ENCODE data around the gene GALNTL6.

Gene GALNTL6

GRCh38 chr4:172578712-172579111 is 765.5 kb downstream of the GALNTL6 start:
- no peak overlapping the region for H3K4me2 ChIP-seq (ENCODE audit: low read length)
- H3K4me1 ChIP-seq (ENCODE audit: control insufficient read depth, insufficient read depth, low read length), result no peaks in the 10 kb centered on the region
- no peaks in the 10 kb centered on the region for H3K27me3 ChIP-seq (ENCODE audit: control insufficient read depth, insufficient read depth, low read length)
- H3K9ac ChIP-seq (ENCODE audit: low read depth, low read length), result no peak overlapping the region
- no peaks in the 10 kb centered on the region for H3K9me3 ChIP-seq (replicated peaks; ENCODE audit: low read length)
- no peak overlapping the region for H3K4me3 ChIP-seq (ENCODE audit: low read length)
- H3K36me3 ChIP-seq (ENCODE audit: insufficient read depth, low read length), result no peaks in the 10 kb centered on the region

DNA sequence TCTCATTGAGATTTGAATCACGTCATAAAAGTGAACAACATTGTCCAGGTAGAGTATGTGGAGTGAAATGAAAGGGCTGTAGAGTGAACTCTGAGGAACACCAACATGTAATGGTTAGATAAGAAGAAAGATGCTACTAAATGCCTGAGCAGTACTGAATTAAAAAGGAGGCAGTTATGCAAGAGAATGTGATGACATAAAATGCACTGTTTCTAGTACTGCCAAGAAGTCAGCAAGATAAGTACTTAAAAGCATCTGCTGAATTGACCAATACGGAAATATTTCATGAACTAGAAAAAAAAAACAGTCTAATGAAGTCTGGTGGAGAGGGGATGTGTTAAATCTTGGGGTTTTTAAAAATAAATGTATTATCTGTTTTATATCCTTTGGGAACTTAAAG is 771.6 kb downstream of the GALNTL6 start:
- H3K4me3 ChIP-seq (ENCODE audit: low read length), result no peak overlapping the region
- no peaks in the 10 kb centered on the region for H3K9me3 ChIP-seq (replicated peaks; ENCODE audit: low read length)
- no peaks in the 10 kb centered on the region for H3K4me1 ChIP-seq (ENCODE audit: control insufficient read depth, insufficient read depth, low read length)
- no peak overlapping the region for H3K9ac ChIP-seq (ENCODE audit: low read depth, low read length)
- no peak overlapping the region for H3K4me2 ChIP-seq (ENCODE audit: low read length)
- H3K36me3 ChIP-seq (ENCODE audit: insufficient read depth, low read length), result no peaks in the 10 kb centered on the region
- no peaks in the 10 kb centered on the region for H3K27me3 ChIP-seq (ENCODE audit: control insufficient read depth, insufficient read depth, low read length)

DNA sequence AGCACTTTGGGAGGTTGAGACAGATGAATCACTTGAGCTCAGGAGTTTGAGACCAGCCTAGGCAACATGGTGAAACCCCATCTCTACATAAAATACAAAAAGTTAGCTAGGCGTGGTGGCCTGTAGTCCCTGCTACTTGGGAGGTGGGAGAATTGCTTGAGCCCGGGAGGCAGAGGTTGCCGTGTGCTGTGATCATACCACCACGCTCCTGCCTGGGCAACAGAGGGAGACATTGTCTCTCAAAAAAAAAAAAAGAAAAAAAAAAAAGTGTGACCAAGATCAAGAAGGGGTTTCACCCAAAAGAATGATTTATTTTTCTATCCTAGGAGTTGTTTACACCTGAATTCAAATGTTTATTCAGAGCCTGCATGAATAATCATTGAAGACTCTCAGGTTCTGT is 783.0 kb downstream of the GALNTL6 start:
- no peak overlapping the region for H3K4me3 ChIP-seq (ENCODE audit: low read length)
- no peaks in the 10 kb centered on the region for H3K9me3 ChIP-seq (replicated peaks; ENCODE audit: low read length)
- H3K27me3 ChIP-seq (ENCODE audit: control insufficient read depth, insufficient read depth, low read length), result no peaks in the 10 kb centered on the region
- no peak overlapping the region for H3K9ac ChIP-seq (ENCODE audit: low read depth, low read length)
- no peaks in the 10 kb centered on the region for H3K4me1 ChIP-seq (ENCODE audit: control insufficient read depth, insufficient read depth, low read length)
- no peak overlapping the region for H3K4me2 ChIP-seq (ENCODE audit: low read length)
- H3K36me3 ChIP-seq (ENCODE audit: insufficient read depth, low read length), result no peaks in the 10 kb centered on the region

DNA sequence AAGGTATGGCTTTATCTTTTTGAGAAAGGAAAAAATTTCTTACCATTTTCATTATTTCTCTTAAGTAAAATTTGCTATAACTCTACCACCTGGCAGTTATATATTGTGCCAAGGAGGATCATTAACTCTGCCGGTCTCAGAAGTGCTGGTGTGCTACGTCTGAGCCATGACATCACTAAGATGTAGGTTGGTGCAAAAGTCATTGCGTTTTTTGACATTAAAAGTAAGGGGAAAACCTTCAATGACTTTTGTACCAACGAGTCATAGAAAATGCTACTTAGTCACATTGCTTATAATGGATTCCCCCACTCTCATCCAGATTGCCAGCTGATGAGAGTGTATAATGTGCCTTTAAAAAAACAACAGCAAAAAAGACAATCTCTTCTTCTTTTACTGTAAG is 786.4 kb downstream of the GALNTL6 start:
- H3K9ac ChIP-seq (ENCODE audit: low read depth, low read length), result no peak overlapping the region
- H3K4me3 ChIP-seq (ENCODE audit: low read length), result no peak overlapping the region
- no peak overlapping the region for H3K4me2 ChIP-seq (ENCODE audit: low read length)
- no peaks in the 10 kb centered on the region for H3K36me3 ChIP-seq (ENCODE audit: insufficient read depth, low read length)
- no peaks in the 10 kb centered on the region for H3K27me3 ChIP-seq (ENCODE audit: control insufficient read depth, insufficient read depth, low read length)
- H3K4me1 ChIP-seq (ENCODE audit: control insufficient read depth, insufficient read depth, low read length), result no peaks in the 10 kb centered on the region
- H3K9me3 ChIP-seq (replicated peaks; ENCODE audit: low read length), result no peaks in the 10 kb centered on the region

DNA sequence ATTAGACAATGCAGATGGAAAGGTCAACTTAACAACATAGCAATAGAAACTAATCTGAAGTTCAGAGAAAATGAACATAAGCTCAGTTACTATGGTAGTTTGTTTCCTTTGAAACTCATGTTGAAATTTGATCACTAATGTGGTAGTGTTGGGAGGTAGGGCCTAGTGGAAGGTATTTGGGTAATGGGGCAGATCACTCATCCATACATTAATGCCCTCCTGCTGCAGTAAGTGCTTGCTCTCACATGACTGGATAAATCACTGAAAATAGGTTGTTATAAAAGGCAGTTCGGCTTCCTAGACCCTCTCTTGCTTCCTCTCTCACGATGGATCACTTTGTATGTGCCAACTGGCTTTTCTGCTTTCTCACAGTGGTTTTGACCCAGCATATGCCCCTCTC is 788.0 kb downstream of the GALNTL6 start:
- Histone ChIP-seq H3K4me1 (ENCODE audit: control insufficient read depth, insufficient read depth, low read length) (no peaks in the 10 kb centered on the region), H3K9ac (ENCODE audit: low read depth, low read length) (no peak overlapping the region), H3K4me3 (ENCODE audit: low read length) (no peak overlapping the region), H3K27me3 (ENCODE audit: control insufficient read depth, insufficient read depth, low read length) (no peaks in the 10 kb centered on the region), H3K36me3 (ENCODE audit: insufficient read depth, low read length) (no peaks in the 10 kb centered on the region), H3K9me3 (replicated peaks; ENCODE audit: low read length) (no peaks in the 10 kb centered on the region), H3K4me2 (ENCODE audit: low read length) (no peak overlapping the region)

GRCh38 chr4:172619218-172619617 is 806.0 kb downstream of the GALNTL6 start:
- no peaks in the 10 kb centered on the region for H3K9me3 ChIP-seq (replicated peaks; ENCODE audit: low read length)
- H3K4me3 ChIP-seq (ENCODE audit: low read length), result no peak overlapping the region
- no peaks in the 10 kb centered on the region for H3K36me3 ChIP-seq (ENCODE audit: insufficient read depth, low read length)
- H3K27me3 ChIP-seq (ENCODE audit: control insufficient read depth, insufficient read depth, low read length), result no peaks in the 10 kb centered on the region
- H3K4me2 ChIP-seq (ENCODE audit: low read length), result no peak overlapping the region
- H3K4me1 ChIP-seq (ENCODE audit: control insufficient read depth, insufficient read depth, low read length), result no peaks in the 10 kb centered on the region
- H3K9ac ChIP-seq (ENCODE audit: low read depth, low read length), result no peak overlapping the region

- no peaks in the 10 kb centered on the region for H3K27me3 ChIP-seq (ENCODE audit: control insufficient read depth, insufficient read depth, low read length)
- no peaks in the 10 kb centered on the region for H3K36me3 ChIP-seq (ENCODE audit: insufficient read depth, low read length)
- H3K4me1 ChIP-seq (ENCODE audit: control insufficient read depth, insufficient read depth, low read length), result no peaks in the 10 kb centered on the region
- H3K9ac ChIP-seq (ENCODE audit: low read depth, low read length), result no peak overlapping the region
- H3K4me2 ChIP-seq (ENCODE audit: low read length), result no peak overlapping the region
- H3K9me3 ChIP-seq (replicated peaks; ENCODE audit: low read length), result no peaks in the 10 kb centered on the region
- no peak overlapping the region for H3K4me3 ChIP-seq (ENCODE audit: low read length)
These were observed 806.6 kb downstream of the GALNTL6 start for GRCh38 chr4:172619798-172620197.

GRCh38 chr4:172628263-172628662 is 815.1 kb downstream of the GALNTL6 start:
- Histone ChIP-seq H3K4me3 (ENCODE audit: low read length) (no peak overlapping the region), H3K36me3 (ENCODE audit: insufficient read depth, low read length) (no peaks in the 10 kb centered on the region), H3K4me1 (ENCODE audit: control insufficient read depth, insufficient read depth, low read length) (no peaks in the 10 kb centered on the region), H3K4me2 (ENCODE audit: low read length) (no peak overlapping the region), H3K27me3 (ENCODE audit: control insufficient read depth, insufficient read depth, low read length) (no peaks in the 10 kb centered on the region), H3K9me3 (replicated peaks; ENCODE audit: low read length) (no peaks in the 10 kb centered on the region), H3K9ac (ENCODE audit: low read depth, low read length) (no peak overlapping the region)

DNA sequence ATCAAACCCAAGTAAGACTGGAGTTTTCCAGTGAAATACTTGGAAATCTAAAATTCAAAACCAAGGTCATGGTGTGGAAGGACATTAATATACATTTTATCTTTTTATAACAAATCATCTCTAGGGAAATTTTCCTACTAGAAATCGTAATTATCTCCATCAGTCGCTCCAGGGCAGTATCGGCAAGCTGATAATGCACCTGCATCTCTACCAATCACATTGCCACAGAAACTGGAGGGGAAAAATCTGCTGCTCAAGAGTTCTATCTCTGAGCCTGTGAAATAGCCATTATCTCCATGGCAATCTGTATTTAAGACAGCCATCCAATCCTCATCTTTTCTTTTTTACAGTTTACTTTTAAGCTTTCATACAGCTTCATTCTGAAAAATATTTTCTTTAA is 817.1 kb downstream of the GALNTL6 start:
- no peaks in the 10 kb centered on the region for H3K27me3 ChIP-seq (ENCODE audit: control insufficient read depth, insufficient read depth, low read length)
- H3K4me3 ChIP-seq (ENCODE audit: low read length), result no peak overlapping the region
- H3K4me1 ChIP-seq (ENCODE audit: control insufficient read depth, insufficient read depth, low read length), result no peaks in the 10 kb centered on the region
- no peaks in the 10 kb centered on the region for H3K9me3 ChIP-seq (replicated peaks; ENCODE audit: low read length)
- no peaks in the 10 kb centered on the region for H3K36me3 ChIP-seq (ENCODE audit: insufficient read depth, low read length)
- H3K4me2 ChIP-seq (ENCODE audit: low read length), result no peak overlapping the region
- H3K9ac ChIP-seq (ENCODE audit: low read depth, low read length), result no peak overlapping the region

GRCh38 chr4:172631832-172632231 is 818.6 kb downstream of the GALNTL6 start:
- no peak overlapping the region for H3K4me3 ChIP-seq (ENCODE audit: low read length)

GRCh38 chr4:172648471-172648870 is 835.3 kb downstream of the GALNTL6 start:
- Histone ChIP-seq H3K27me3 (ENCODE audit: control insufficient read depth, insufficient read depth, low read length) (no peaks in the 10 kb centered on the region), H3K4me3 (ENCODE audit: low read length) (no peak overlapping the region), H3K9ac (ENCODE audit: low read depth, low read length) (no peak overlapping the region), H3K4me2 (ENCODE audit: low read length) (no peak overlapping the region), H3K36me3 (ENCODE audit: insufficient read depth, low read length) (no peaks in the 10 kb centered on the region), H3K9me3 (replicated peaks; ENCODE audit: low read length) (no peaks in the 10 kb centered on the region), H3K4me1 (ENCODE audit: control insufficient read depth, insufficient read depth, low read length) (no peaks in the 10 kb centered on the region)

More at GRCh38 chr4:172631832-172632231, 818.6 kb downstream of the GALNTL6 start:
- Histone ChIP-seq H3K9me3 (replicated peaks; ENCODE audit: low read length) (no peaks in the 10 kb centered on the region), H3K4me1 (ENCODE audit: control insufficient read depth, insufficient read depth, low read length) (no peaks in the 10 kb centered on the region), H3K9ac (ENCODE audit: low read depth, low read length) (no peak overlapping the region), H3K27me3 (ENCODE audit: control insufficient read depth, insufficient read depth, low read length) (no peaks in the 10 kb centered on the region), H3K36me3 (ENCODE audit: insufficient read depth, low read length) (no peaks in the 10 kb centered on the region), H3K4me2 (ENCODE audit: low read length) (no peak overlapping the region)

GRCh38 chr4:172649143-172649542 is 835.9 kb downstream of the GALNTL6 start:
- no peaks in the 10 kb centered on the region for H3K36me3 ChIP-seq (ENCODE audit: insufficient read depth, low read length)
- H3K4me1 ChIP-seq (ENCODE audit: control insufficient read depth, insufficient read depth, low read length), result no peaks in the 10 kb centered on the region
- H3K4me2 ChIP-seq (ENCODE audit: low read length), result no peak overlapping the region
- H3K9ac ChIP-seq (ENCODE audit: low read depth, low read length), result no peak overlapping the region
- no peak overlapping the region for H3K4me3 ChIP-seq (ENCODE audit: low read length)
- no peaks in the 10 kb centered on the region for H3K9me3 ChIP-seq (replicated peaks; ENCODE audit: low read length)
- H3K27me3 ChIP-seq (ENCODE audit: control insufficient read depth, insufficient read depth, low read length), result no peaks in the 10 kb centered on the region

Data from skeletal muscle satellite cell (primary cell).